Neural progenitor cell (in vitro differentiated cells): ENCODE data around the gene FRMPD2. TPM values are rescaled to one million over a fixed set of nuclear protein-coding genes. Genes with fewer than 3 reads are reported as not detected.

ENCODE experiments used
- DNase-seq: peaks from one replicate; pipeline ENCODE4 v3.0.0-alpha.2; 2016; ENCODE audit warnings: low spot score
- H2AFZ ChIP-seq: fragments of 200-600 bp; sonication (generic); replicated peaks from 2 replicates; pipeline ENCODE4 v1.6.1; 2016; ENCODE audit warnings: antibody characterized with exemption
- H3F3A ChIP-seq: fragments of 200-600 bp; sonication (generic); 2 replicates; pipeline ENCODE4 v1.6.1; 2016; ENCODE audit warnings: antibody characterized with exemption, low read depth
- H3K27ac ChIP-seq: fragments of 200-600 bp; sonication (generic); 2 replicates; pipeline ENCODE4 v1.5.1; 2016; ENCODE audit warnings: mild to moderate bottlenecking
- H3K27me3 ChIP-seq: fragments of 200-600 bp; sonication (generic); 2 replicates; pipeline ENCODE4 v1.6.1; 2016; ENCODE audit warnings: mild to moderate bottlenecking, moderate library complexity
- H3K36me3 ChIP-seq: fragments of 200-600 bp; sonication (generic); 2 replicates; pipeline ENCODE4 v1.5.1; 2016
- H3K4me1 ChIP-seq: fragments of 200-600 bp; sonication (generic); 2 replicates; pipeline ENCODE4 v1.6.1; 2016; ENCODE audit warnings: mixed run types
- H3K4me2 ChIP-seq: fragments of 200-600 bp; sonication (generic); 2 replicates; pipeline ENCODE4 v1.6.1; 2016
- H3K4me3 ChIP-seq: fragments of 200-600 bp; sonication (generic); 2 replicates; pipeline ENCODE4 v1.5.1; 2016
- H3K79me2 ChIP-seq: fragments of 200-600 bp; sonication (generic); 2 replicates; pipeline ENCODE4 v1.6.1; 2016; ENCODE audit warnings: low read depth
- H3K9ac ChIP-seq: fragments of 200-600 bp; sonication (generic); 2 replicates; pipeline ENCODE4 v1.6.1; 2016
- H3K9me3 ChIP-seq: fragments of 200-600 bp; sonication (generic); 2 replicates; pipeline ENCODE4 v1.5.1; 2016; ENCODE audit warnings: low read depth
- H4K20me1 ChIP-seq: fragments of 200-600 bp; sonication (generic); 2 replicates; pipeline ENCODE4 v1.6.1; 2016; ENCODE audit warnings: low read depth
- H3K27ac Mint-ChIP-seq: 3 replicates; pipeline ENCODE4 v1.8.0; 2021; ENCODE audit warnings: mixed read lengths
- H3K27me3 Mint-ChIP-seq: 2 replicates; pipeline ENCODE4 v1.8.0; 2022; ENCODE audit warnings: low read depth, mild to moderate bottlenecking, inconsistent platforms, moderate library complexity, mixed read lengths; ENCODE audit not compliant: insufficient read depth
- H3K36me3 Mint-ChIP-seq: 3 replicates; pipeline ENCODE4 v1.8.0; 2021; ENCODE audit warnings: mixed read lengths
- H3K4me1 Mint-ChIP-seq: 3 replicates; pipeline ENCODE4 v1.8.0; 2021; ENCODE audit warnings: mixed read lengths
- H3K4me3 Mint-ChIP-seq: 3 replicates; pipeline ENCODE4 v1.8.0; 2021; ENCODE audit warnings: mild to moderate bottlenecking, moderate library complexity, mixed read lengths
- H3K9me3 Mint-ChIP-seq: 3 replicates; pipeline ENCODE4 v1.8.0; 2020; ENCODE audit warnings: mixed read lengths
- EZH2 ChIP-seq: fragments of 200-600 bp; sonication (generic); IDR thresholded peaks from 2 replicates; pipeline ENCODE4 v1.6.1; 2017; ENCODE audit warnings: antibody characterized with exemption, mild to moderate bottlenecking, moderate library complexity
- EZH2phosphoT487 ChIP-seq: fragments of 200-600 bp; sonication (generic); IDR thresholded peaks from 2 replicates; pipeline ENCODE4 v1.6.1; 2017; ENCODE audit warnings: antibody characterized with exemption
- total RNA-seq: library from RNA; depleted of rRNA; stranded (reverse); fragments of >200 nt; gene quantifications from 2 replicates; pipeline ENCODE4 v1.2.3, GENCODE V29; 2015; ENCODE audit warnings: low replicate concordance
- TF ChIP-seq, protein P1 (sequence below): fragments of 200-600 bp; sonication (generic); IDR thresholded peaks from 2 replicates; pipeline ENCODE4 v1.5.1; 2017; ENCODE audit warnings: antibody characterized with exemption, mild to moderate bottlenecking

Gene FRMPD2
- total RNA-seq, 1 donor from 2014 or later, result not detected

DNA sequence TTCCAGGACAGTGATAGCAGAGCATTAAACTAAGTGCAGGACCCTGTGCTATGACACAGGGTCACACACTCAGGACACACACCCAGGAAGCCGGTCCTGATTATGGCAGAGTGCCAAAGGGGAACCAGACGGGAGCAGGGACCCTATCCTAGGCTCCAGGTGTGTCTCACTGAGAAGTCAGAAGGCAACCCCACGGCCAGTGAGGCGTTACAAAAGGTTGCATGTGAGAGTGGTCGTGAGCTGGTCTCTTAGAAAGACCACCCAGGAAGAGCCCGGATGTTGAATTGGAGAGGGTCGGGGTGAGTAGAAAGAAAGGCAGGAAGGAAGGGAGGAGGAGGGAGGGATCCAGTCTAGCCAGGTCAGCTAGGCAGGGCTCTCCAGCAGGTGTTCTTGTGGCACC, 31.0 kb downstream of the FRMPD2 start:
- H3K36me3 ChIP-seq, result no peaks in the 10 kb centered on the region
- H3K4me2 ChIP-seq, result no peak overlapping the region
- no peak overlapping the region for H3K9ac ChIP-seq
- no peaks in the 10 kb centered on the region for H3K9me3 ChIP-seq
- no peaks in the 10 kb centered on the region for H3K4me1 ChIP-seq
- no peaks in the 10 kb centered on the region for H4K20me1 ChIP-seq
- no peak overlapping the region for H2AFZ ChIP-seq
- Mint-ChIP-seq H3K4me1 (peaks cover 9% of the 10 kb centered on the region), H3K4me3 (no peak overlapping the region), H3K27me3 (peaks cover 16% of the 10 kb centered on the region), H3K36me3 (no peaks in the 10 kb centered on the region), H3K9me3 (no peaks in the 10 kb centered on the region), H3K27ac (no peak overlapping the region)
- no peaks in the 10 kb centered on the region for H3F3A ChIP-seq
- no peaks in the 10 kb centered on the region for H3K27me3 ChIP-seq
- peak; percentile 26 for DNase-seq
- H3K4me3 ChIP-seq, result no peak overlapping the region
- TF ChIP-seq, protein P1, sequence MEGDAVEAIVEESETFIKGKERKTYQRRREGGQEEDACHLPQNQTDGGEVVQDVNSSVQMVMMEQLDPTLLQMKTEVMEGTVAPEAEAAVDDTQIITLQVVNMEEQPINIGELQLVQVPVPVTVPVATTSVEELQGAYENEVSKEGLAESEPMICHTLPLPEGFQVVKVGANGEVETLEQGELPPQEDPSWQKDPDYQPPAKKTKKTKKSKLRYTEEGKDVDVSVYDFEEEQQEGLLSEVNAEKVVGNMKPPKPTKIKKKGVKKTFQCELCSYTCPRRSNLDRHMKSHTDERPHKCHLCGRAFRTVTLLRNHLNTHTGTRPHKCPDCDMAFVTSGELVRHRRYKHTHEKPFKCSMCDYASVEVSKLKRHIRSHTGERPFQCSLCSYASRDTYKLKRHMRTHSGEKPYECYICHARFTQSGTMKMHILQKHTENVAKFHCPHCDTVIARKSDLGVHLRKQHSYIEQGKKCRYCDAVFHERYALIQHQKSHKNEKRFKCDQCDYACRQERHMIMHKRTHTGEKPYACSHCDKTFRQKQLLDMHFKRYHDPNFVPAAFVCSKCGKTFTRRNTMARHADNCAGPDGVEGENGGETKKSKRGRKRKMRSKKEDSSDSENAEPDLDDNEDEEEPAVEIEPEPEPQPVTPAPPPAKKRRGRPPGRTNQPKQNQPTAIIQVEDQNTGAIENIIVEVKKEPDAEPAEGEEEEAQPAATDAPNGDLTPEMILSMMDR, result no peak
- TF ChIP-seq EZH2phosphoT487 (no peak), EZH2 (no peak)
- H3K27ac ChIP-seq, result no peak overlapping the region
- H3K79me2 ChIP-seq, result no peaks in the 10 kb centered on the region

GRCh38 chr10:48242171-48242904, 32.2 kb downstream of the FRMPD2 start:
- Histone ChIP-seq H3K79me2 (no peaks in the 10 kb centered on the region), H2AFZ (no peak overlapping the region), H3K4me2 (no peak overlapping the region), H3K9ac (no peak overlapping the region), H3F3A (no peaks in the 10 kb centered on the region), H4K20me1 (no peaks in the 10 kb centered on the region), H3K4me3 (no peak overlapping the region), H3K36me3 (no peaks in the 10 kb centered on the region), H3K27ac (no peak overlapping the region), H3K9me3 (no peaks in the 10 kb centered on the region), H3K27me3 (no peaks in the 10 kb centered on the region), H3K4me1 (no peaks in the 10 kb centered on the region)
- H3K36me3 Mint-ChIP-seq, result no peaks in the 10 kb centered on the region
- H3K9me3 Mint-ChIP-seq, result no peaks in the 10 kb centered on the region
- H3K27ac Mint-ChIP-seq, result no peak overlapping the region
- H3K27me3 Mint-ChIP-seq, result peaks cover 16% of the 10 kb centered on the region
- TF ChIP-seq EZH2 (no peak), EZH2phosphoT487 (no peak)
- TF ChIP-seq, protein P1, result no peak
- H3K4me3 Mint-ChIP-seq, result no peak overlapping the region
- H3K4me1 Mint-ChIP-seq, result peaks cover 9% of the 10 kb centered on the region
- DNase-seq, result no peak

- H3K27me3 ChIP-seq, result no peaks in the 10 kb centered on the region
- Mint-ChIP-seq H3K9me3 (no peaks in the 10 kb centered on the region), H3K36me3 (no peaks in the 10 kb centered on the region), H3K27me3 (peaks cover 14% of the 10 kb centered on the region), H3K4me3 (peak overlapping the region; percentile 6), H3K27ac (no peak overlapping the region), H3K4me1 (peaks cover 9% of the 10 kb centered on the region)
- no peaks in the 10 kb centered on the region for H3K79me2 ChIP-seq
- no peak overlapping the region for H3K4me3 ChIP-seq
- H3K4me2 ChIP-seq, result no peak overlapping the region
- H3K9me3 ChIP-seq, result no peaks in the 10 kb centered on the region
- H3K9ac ChIP-seq, result no peak overlapping the region
- H3K4me1 ChIP-seq, result peaks cover 2% of the 10 kb centered on the region
- H3K27ac ChIP-seq, result no peak overlapping the region
- no peaks in the 10 kb centered on the region for H3F3A ChIP-seq
- H4K20me1 ChIP-seq, result no peaks in the 10 kb centered on the region
- TF ChIP-seq EZH2phosphoT487 (no peak), EZH2 (no peak)
- TF ChIP-seq, protein P1, result no peak
- no peak for DNase-seq
- H2AFZ ChIP-seq, result no peak overlapping the region
- no peaks in the 10 kb centered on the region for H3K36me3 ChIP-seq
Measured at GRCh38 chr10:48241332-48241731, 33.2 kb downstream of the FRMPD2 start.
